Stimulated activated CD8-positive, alpha-beta memory T cell treated with anti-CD3 and anti-CD28 coated beads, Interleukin-4, amount 100 ng/mL, for 48 hours (primary cell): Measurements from ENCODE around the gene RAVER2.

Source experiments
- DNase-seq: peaks from one replicate; pipeline ENCODE4 v3.0.0-alpha.2; 2020

Gene RAVER2

GRCh38 chr1:64848803-64849202 is 103.9 kb downstream of the RAVER2 start:
- DNase-seq = no peak

GRCh38 chr1:64849942-64850341 is 105.1 kb downstream of the RAVER2 start:
- DNase-seq = no peak

- DNase-seq = no peak
Observed at GRCh38 chr1:64850846-64851245, 106.0 kb downstream of the RAVER2 start.

GRCh38 chr1:64851664-64852063 is 106.8 kb downstream of the RAVER2 start:
- no peak for DNase-seq

- no peak for DNase-seq
Observed at GRCh38 chr1:64854674-64855073, 109.8 kb downstream of the RAVER2 start.

- DNase-seq = no peak
Observed at GRCh38 chr1:64855557-64855956, 110.7 kb downstream of the RAVER2 start.

GRCh38 chr1:64856553-64856952 is 111.7 kb downstream of the RAVER2 start:
- no peak for DNase-seq

GRCh38 chr1:64857347-64857746 is 112.5 kb downstream of the RAVER2 start:
- no peak for DNase-seq

GRCh38 chr1:64861611-64862010 is 116.7 kb downstream of the RAVER2 start:
- no peak for DNase-seq

GRCh38 chr1:64864018-64864940 is 119.4 kb downstream of the RAVER2 start:
- DNase-seq = peak; percentile 49

- DNase-seq = no peak
Observed at GRCh38 chr1:64865105-64865757, 120.4 kb downstream of the RAVER2 start.

GRCh38 chr1:64866689-64867088 is 121.8 kb downstream of the RAVER2 start:
- no peak for DNase-seq

GRCh38 chr1:64867266-64867665 is 122.4 kb downstream of the RAVER2 start:
- no peak for DNase-seq

GRCh38 chr1:64871256-64871655 is 126.4 kb downstream of the RAVER2 start:
- no peak for DNase-seq

- DNase-seq = no peak
Observed at GRCh38 chr1:64872067-64872466, 127.2 kb downstream of the RAVER2 start.

- no peak for DNase-seq
Observed at GRCh38 chr1:64873576-64873975, 128.7 kb downstream of the RAVER2 start.

GRCh38 chr1:64874666-64875065 is 129.8 kb downstream of the RAVER2 start:
- no peak for DNase-seq

GRCh38 chr1:64875101-64875500 is 130.2 kb downstream of the RAVER2 start:
- DNase-seq = no peak

GRCh38 chr1:64875606-64876005 is 130.7 kb downstream of the RAVER2 start:
- DNase-seq = no peak

GRCh38 chr1:64877151-64877550 is 132.3 kb downstream of the RAVER2 start:
- DNase-seq = no peak

GRCh38 chr1:64877598-64877997 is 132.7 kb downstream of the RAVER2 start:
- DNase-seq = no peak

GRCh38 chr1:64878090-64878489 is 133.2 kb downstream of the RAVER2 start:
- DNase-seq = no peak

GRCh38 chr1:64878931-64879611 is 134.2 kb downstream of the RAVER2 start:
- no peak for DNase-seq

- no peak for DNase-seq
Observed at GRCh38 chr1:64880449-64880848, 135.6 kb downstream of the RAVER2 start.
